CD4-positive, alpha-beta T cell treated with Interleukin-6 for 4 hours (primary cell): ENCODE measurements around the gene EIF4E1B.

ENCODE experiments used
- DNase-seq: peaks from one replicate; pipeline ENCODE4 v3.0.0-alpha.2; 2020; ENCODE audit warnings: mixed read lengths

Gene EIF4E1B

DNA sequence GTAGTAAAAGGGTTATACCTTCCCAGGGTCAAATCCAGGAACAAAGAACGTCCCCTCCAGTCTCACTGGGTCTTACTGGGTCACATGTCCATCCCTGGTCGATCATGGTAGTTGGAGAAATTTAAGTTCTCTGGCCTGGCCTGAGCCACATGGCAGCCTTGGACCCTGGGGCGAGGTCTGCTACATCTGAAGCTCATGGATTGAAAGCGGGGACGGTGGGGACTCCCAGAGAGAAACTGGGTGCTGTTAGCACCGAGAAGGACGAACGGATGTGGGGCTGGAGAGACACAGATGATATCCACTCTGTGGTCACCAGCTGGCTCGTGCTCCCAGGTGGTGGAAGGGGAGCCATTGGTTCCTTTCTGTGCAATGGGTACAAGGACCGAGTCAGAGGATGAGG is 63.7 kb downstream of the EIF4E1B start:
- no peak for DNase-seq

DNA sequence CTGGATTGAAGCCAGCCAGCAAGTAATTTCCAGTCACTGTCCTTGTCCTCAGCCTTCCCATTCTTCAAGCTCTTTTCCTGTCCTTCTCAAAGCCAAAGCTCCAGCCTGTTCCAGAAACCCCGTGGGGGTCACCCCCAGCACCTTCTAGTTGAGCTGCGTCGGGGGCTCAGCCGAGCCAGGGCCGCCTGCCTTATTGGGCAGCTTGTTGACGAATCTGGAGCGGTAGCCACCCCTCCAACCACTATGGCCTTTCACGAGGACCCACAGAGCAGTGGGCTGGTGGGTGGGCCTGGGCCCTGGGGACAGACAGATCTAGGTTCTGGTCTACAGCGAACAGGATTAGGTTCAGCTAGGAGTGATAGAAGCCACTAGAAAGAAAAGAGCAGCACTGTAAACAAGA is 64.2 kb downstream of the EIF4E1B start:
- DNase-seq: no peak

DNA sequence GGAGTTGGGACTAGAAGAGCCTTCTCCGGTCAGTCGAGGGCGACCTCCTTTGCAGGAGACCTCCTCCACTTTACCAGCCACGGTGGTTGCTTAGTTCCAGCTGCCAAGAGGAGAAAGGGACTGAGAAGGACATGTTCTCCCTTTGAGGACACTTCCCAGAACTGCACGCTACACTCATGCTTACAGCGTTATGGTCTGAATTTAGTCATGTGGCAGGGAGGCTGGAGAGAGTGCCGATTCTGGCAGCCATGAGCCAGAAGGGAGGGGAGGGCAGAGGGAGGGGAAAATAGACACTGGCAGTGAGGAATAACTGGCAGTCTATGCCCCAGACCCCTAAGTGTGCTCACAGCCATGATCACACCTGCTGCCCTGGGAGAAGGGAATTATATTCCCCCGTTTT is 64.6 kb downstream of the EIF4E1B start:
- DNase-seq: no peak
